GM19463 (cell line): ENCODE results near the gene ZMPSTE24.
A peak's percentile ranks its signal among the peaks of the same experiment; 100 is the strongest.

Source experiments
- ATAC-seq: cut with Tn5 transposase; IDR thresholded peaks from one replicate; pipeline ENCODE4 v1.9.1; 2021; ENCODE audit warnings: mild to moderate bottlenecking, moderate library complexity; ENCODE audit not compliant: unreplicated experiment

The ZMPSTE24 gene

GRCh38 chr1:40257313-40257687 is 736 bp upstream of the ZMPSTE24 start:
- ATAC-seq, result peak; percentile 4

- ATAC-seq, result peak; percentile 4
Measured at GRCh38 chr1:40258445-40258769, 371 bp downstream of the ZMPSTE24 start.

- ATAC-seq, result no peak
Measured at GRCh38 chr1:40264354-40264781, 6.3 kb downstream of the ZMPSTE24 start.

- no peak for ATAC-seq
Measured at GRCh38 chr1:40265298-40265697, 7.3 kb downstream of the ZMPSTE24 start.

GRCh38 chr1:40265919-40266318 is 7.9 kb downstream of the ZMPSTE24 start:
- no peak for ATAC-seq

GRCh38 chr1:40266786-40267535 is 8.9 kb downstream of the ZMPSTE24 start:
- ATAC-seq, result no peak

GRCh38 chr1:40267767-40268187 is 9.7 kb downstream of the ZMPSTE24 start:
- no peak for ATAC-seq

- no peak for ATAC-seq
Measured at GRCh38 chr1:40268211-40268610, 10.2 kb downstream of the ZMPSTE24 start.

- no peak for ATAC-seq
Measured at GRCh38 chr1:40270152-40270834, 12.3 kb downstream of the ZMPSTE24 start.

GRCh38 chr1:40272653-40273213 is 14.7 kb downstream of the ZMPSTE24 start:
- no peak for ATAC-seq

- ATAC-seq, result no peak
Measured at GRCh38 chr1:40273547-40274166, 15.6 kb downstream of the ZMPSTE24 start.

GRCh38 chr1:40274331-40274730 is 16.3 kb downstream of the ZMPSTE24 start:
- no peak for ATAC-seq

- no peak for ATAC-seq
Measured at GRCh38 chr1:40276122-40276521, 18.1 kb downstream of the ZMPSTE24 start.

- ATAC-seq, result no peak
Measured at GRCh38 chr1:40281853-40282252, 23.8 kb downstream of the ZMPSTE24 start.

- ATAC-seq, result no peak
Measured at GRCh38 chr1:40291293-40291692, 33.3 kb downstream of the ZMPSTE24 start.

GRCh38 chr1:40299366-40300248 is 41.6 kb downstream of the ZMPSTE24 start:
- ATAC-seq, result no peak

GRCh38 chr1:40300249-40300567 is 42.2 kb downstream of the ZMPSTE24 start:
- no peak for ATAC-seq

GRCh38 chr1:40300651-40301050 is 42.6 kb downstream of the ZMPSTE24 start:
- no peak for ATAC-seq

GRCh38 chr1:40301066-40301465 is 43.0 kb downstream of the ZMPSTE24 start:
- no peak for ATAC-seq

- no peak for ATAC-seq
Measured at GRCh38 chr1:40301541-40302299, 43.7 kb downstream of the ZMPSTE24 start.
